NCI-H1105 treated with DMSO at 0.1 percent for 48 hours (cell line): ENCODE measurements around the gene MGST1.

ENCODE experiments used
- DNase-seq: peaks from one replicate; lab custom pipeline; 2025; lab: John Stamatoyannopoulos, UW

The MGST1 gene

DNA sequence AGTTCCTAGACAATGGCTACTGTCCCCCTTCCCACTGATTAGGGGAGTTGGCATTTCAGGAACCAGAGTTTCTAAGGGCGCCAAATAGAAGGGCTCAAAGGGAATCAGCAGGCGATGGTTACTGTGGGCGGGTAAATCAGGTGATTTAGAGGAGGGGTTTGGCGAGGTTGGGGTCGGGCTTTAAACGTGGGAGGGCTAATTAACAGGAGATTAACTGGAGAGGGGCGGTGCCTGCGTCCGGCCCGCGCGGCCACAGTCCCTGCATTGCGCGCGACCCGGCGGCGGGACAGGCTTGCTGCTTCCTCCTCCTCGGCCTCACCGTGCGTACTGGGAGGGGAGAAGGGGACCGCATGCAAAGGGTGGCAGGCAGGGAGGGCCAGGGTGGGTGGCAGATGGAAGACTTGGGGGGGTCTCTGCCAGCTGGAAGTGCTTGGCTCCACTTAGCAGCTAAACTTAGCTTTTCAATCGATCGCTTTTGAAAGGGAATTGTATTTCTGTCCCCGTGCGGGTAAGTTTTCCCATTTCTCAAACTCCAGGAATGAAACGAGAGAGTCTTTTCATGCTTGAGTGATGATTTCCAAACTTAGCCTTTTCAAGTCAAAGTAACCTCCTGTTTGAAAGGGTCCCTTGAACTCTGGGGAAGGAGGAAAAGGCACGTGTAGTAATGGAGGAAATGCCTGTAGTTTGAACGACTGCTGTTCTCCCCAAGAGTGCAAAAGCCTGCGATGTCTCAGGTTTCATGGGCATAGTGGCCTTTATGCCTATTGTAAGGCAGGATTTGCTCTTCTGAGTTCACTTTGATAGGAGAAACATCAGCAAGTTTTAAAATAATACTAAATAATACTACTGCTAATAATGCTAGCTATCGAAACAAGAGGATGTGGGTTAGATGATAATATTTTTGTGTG lies at the start of gene MGST1:
Gene MGST1, plus strand, starts transcription at position 255 of the 908 bp plus-strand sequence. CDS start 6,608 bp downstream, outside the sequence.
- peak; percentile 47 for DNase-seq

DNA sequence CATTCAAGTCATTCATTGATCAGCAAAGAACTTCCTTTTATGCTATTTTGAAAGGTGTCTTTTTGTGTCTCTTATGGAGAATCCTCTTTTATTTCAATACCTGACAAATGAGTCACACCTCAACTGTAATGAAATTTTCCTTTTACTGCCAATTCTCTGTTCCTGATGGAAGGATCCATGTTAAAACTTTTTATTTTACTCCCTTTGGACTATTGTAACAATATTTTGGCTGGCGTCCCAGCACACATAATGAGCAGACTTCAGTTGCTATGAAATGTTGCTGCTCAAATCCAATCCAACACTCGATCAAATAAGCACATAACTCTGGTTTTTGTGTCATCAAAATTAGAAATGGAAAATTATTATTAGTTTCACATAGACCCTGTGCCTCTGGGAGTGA lies 48.0 kb upstream of the MGST1 start:
- DNase-seq: no peak

GRCh38 chr12:16300122-16300521 lies 47.3 kb upstream of the MGST1 start:
- DNase-seq: no peak

GRCh38 chr12:16300736-16301135 lies 46.7 kb upstream of the MGST1 start:
- DNase-seq: no peak

- no peak for DNase-seq
Measured at GRCh38 chr12:16303939-16304338, 43.5 kb upstream of the MGST1 start.

DNA sequence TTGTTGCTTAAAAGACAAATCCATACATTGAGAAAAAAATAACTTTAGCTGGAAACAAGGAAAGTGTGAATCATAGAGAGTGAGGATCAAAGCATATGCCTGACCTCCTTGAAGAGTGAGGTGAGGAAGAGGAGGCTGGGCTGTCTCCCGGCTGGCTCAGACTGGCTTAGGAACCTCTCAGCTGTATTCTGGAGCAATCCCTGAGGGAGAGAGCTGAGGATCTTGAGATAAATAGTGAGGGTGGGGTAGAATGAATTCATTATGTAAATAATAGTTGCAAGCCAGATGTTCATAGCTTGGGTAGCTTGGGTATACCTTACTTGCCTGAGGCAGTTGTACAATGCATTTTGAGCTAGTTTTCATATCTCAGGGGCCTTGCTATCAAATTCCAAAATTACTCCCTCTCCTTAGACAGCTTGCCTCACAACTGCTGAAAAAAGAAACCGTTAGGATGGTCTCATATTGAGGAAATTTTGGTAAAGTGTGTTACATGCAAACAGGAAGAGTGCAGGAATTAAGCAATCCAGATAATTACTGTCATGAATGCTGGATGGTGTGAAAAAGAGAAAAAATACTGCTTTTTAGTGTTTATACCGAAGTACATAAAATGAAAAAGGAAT lies 39.5 kb upstream of the MGST1 start:
- DNase-seq: no peak

DNA sequence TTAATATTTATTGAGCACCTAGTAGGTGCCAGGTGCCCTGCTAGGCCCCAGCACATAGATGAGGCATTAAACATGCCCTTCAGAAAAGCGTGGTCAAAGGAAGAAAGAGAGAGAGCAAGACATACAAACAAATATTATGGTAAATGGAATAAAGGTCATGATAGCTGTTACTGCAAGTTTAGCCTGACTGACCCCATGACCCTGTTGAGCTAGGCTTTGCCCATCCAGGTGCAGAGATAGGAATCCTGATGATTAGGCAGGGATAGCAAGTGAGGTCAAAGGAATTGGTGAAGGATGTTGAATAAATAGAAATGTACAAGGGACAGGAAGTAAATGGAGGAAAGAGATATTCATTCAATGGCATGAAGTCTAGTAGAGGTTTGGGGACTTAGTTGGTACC lies 36.5 kb upstream of the MGST1 start:
- DNase-seq: no peak

- peak; percentile 2 for DNase-seq
Measured at GRCh38 chr12:16323010-16323409, 24.4 kb upstream of the MGST1 start.

GRCh38 chr12:16323638-16324037 lies 23.8 kb upstream of the MGST1 start:
- no peak for DNase-seq

DNA sequence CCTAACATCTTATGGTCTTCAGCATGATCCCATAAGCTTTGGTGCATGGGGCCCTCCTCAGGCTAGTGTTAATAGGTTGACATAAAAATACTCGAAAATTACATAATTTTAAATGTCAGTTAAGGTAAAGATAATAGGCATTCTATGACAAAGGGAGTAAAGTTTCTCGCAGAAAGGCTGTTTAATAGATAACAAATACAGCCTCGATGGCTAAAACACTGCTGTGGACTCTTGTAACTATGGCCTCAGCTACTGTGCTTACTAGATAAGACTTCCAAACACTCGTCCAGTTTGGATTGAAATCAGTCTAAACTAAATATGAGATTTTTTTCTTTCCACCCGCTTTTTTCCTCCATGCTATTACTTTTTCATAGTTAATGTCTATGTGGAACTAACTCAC lies 23.2 kb upstream of the MGST1 start:
- DNase-seq: no peak

DNA sequence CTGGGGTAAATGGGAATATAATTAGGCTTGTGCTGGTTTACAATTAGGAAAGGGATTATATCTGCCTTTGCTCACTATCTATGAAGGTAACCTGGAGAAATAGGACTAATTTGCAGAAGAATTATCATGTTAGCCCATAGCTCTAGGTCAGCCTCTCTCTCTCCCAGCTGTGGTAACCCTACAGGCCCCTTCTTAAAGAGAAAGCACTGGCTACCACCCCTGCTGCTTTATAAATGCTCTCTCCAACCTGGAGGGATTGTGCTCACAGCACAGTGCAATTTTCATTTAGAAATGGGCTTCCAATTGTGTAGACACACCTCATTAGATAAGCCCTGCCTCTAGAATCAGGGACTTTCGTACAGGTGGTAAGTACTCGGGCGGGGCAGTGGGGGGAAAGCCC lies 22.7 kb upstream of the MGST1 start:
- DNase-seq: peak; percentile 55

- DNase-seq: peak; percentile 88
Measured at GRCh38 chr12:16325426-16325825, 22.0 kb upstream of the MGST1 start.

GRCh38 chr12:16327963-16328362 lies 19.5 kb upstream of the MGST1 start:
- DNase-seq: no peak

GRCh38 chr12:16329594-16329993 lies 17.9 kb upstream of the MGST1 start:
- DNase-seq: peak; percentile 10

GRCh38 chr12:16330560-16330959 lies 16.9 kb upstream of the MGST1 start:
- DNase-seq: peak; percentile 99

- no peak for DNase-seq
Measured at GRCh38 chr12:16331998-16332397, 15.4 kb upstream of the MGST1 start.

- DNase-seq: no peak
Measured at GRCh38 chr12:16335838-16336237, 11.6 kb upstream of the MGST1 start.

DNA sequence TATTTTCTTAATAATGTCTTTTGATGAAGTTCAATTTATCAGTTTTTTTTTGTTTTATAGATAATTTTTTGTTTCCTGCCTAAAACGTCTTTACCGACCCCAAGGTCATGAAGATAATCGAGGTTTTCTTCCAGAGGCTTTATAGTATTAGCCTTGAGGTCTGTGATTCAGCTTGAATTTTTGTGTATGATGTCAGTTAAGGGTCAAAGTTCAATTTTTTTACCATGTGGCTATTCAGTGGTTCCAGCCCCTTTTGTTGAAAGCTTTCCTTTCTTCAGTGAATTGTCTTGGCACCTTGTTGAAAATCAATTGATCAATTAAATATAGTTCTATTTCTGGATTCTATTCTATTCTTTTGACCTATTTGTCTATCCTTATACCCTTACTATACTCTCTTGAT lies 3.2 kb upstream of the MGST1 start:
- DNase-seq: no peak

DNA sequence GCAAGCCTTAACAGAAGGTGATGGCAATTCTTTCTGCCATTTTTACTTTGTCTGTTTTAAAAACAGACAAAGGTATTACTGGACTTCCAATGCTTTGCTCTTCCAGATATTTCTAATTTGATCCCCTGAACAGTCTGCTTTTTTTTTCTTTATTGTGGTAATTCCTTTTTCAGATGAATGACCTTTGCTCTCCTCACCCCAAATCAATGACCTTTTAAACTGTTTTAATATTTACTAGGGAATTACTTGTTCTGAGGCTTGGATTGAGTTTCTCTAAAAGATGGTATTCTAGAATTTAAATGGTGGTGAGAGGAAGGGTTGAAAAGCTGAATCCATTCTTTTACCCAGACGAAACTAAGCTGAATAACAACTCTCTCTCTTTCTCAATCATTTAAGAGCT lies 2.3 kb upstream of the MGST1 start:
- no peak for DNase-seq

DNA sequence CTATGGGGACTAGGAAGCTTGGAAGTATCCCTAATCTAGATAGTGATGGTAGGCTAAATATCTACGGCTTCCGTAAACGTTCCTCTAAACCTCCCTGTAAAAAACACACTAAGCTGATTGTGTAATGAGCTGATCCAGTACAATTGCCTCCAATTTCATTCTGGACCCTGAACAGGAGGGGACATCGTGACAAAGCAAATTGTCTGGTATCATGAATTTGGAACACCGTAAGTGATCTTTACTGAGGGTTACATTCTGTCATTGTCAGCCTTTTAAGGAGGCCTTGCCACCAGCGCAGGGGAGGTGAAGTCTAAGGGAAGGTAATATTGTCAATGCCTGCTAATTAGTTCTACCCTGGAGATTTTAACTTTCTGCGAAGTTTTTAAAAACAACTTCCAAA lies 487 bp upstream of the MGST1 start:
- DNase-seq: no peak

GRCh38 chr12:16348435-16349130 lies 1.1 kb downstream of the MGST1 start:
- DNase-seq: no peak

DNA sequence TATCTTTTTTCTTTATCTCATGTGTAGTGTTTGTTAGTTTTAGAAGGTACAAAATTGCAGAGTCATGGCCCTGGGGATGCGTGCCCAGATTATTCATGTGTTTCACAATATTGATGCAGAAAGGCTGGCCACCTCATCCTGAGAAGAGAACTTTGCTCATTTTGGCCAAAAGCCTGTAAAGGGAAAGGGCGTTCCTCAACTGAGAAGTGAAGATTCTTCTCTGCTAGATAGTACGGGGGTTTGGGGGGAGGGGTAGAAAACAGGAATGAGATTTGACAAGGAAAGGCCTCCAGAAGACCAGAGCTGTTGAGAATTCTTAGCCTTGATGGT lies 1.7 kb downstream of the MGST1 start:
- no peak for DNase-seq

- DNase-seq: no peak
Measured at GRCh38 chr12:16350682-16351081, 3.2 kb downstream of the MGST1 start.
